GM21360 (cell line): Measurements from ENCODE around the gene PLXNB2.

Source experiments
- ATAC-seq: cut with Tn5 transposase; IDR thresholded peaks from one replicate; pipeline ENCODE4 v1.9.1; 2021; ENCODE audit warnings: mild to moderate bottlenecking, moderate library complexity; ENCODE audit not compliant: unreplicated experiment

Gene PLXNB2

DNA sequence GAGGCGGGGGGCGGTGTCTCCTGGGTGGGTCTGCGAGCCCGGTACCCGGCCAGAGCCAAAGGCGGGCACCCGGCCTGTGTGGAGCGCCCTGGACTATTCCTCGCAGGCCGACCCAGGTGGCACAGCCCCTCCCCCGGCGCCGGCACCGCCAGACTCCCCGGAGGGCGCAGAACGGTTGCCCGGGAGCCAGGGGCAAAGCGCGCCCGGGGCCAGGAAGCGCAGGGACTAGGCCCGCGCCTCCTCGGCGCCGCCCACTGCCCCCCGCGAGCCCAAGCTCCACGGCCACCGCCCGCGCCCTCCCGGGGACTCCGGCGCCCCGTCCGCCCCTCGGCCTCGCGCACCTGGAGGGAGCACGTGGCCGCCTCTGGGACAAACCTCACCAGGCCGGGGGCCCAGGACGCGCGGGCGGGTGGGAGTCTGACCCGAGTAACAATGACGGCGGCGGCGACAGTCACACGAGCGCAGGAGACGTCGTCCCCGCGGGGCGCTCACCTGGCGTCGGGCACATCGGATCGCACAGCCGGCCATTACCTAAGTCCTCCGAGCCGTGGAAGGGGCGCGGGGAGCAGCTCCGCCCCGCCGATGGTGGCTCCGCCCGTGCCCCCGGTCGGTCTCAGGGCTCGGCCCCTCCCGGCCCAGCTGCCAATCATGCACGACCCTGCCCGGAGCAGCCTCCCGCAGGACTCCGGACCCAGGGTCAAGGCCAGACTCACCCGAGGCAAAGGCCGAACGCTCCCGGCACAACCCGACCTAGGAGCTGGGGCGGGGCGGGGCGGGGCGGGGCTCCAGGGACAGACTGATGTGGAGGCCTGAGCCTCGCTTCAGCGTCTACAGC, 7.4 kb downstream of the PLXNB2 start:
- no peak for ATAC-seq

- ATAC-seq = no peak
Measured at GRCh38 chr22:50298937-50299784, 8.3 kb downstream of the PLXNB2 start.

- no peak for ATAC-seq
Measured at GRCh38 chr22:50298266-50298637, 9.2 kb downstream of the PLXNB2 start.

DNA sequence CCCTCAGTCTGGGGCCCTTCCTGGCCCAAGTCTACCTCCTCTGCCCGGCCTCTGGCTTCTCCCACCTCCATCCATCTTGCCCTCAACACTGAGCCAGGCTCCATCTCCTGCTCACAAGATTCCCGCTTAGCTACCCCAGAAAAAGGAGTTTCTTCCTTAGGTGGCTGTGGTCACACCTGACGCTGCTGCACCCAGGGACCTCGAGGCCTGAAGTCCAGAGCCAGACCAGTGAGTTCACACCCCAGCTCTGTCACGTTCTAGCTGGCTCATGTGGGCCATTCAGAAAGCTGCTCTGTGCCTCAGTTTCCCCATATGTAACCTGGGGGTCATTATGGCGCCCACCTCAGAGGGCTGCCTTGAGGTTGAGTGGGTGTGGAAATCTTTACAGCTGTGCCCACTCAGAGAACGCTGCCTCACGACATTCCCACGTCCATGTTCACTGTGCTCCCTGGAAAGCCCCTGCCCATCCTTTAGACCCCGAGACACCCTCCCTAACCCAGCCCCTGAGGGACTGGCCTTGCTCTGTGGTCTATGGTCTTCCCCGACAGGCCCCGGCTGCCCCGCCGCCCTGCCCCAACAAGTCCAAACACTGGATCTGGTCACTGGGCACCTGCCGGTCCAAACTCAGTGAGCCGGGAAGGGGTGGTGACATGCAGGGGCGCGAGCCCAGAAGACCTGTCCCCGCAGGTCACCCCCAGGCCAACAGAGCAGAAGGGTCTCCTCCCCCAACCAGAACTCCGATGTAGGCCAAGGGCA, 9.8 kb downstream of the PLXNB2 start:
- no peak for ATAC-seq

- ATAC-seq = no peak
Measured at GRCh38 chr22:50296658-50297490, 10.6 kb downstream of the PLXNB2 start.

DNA sequence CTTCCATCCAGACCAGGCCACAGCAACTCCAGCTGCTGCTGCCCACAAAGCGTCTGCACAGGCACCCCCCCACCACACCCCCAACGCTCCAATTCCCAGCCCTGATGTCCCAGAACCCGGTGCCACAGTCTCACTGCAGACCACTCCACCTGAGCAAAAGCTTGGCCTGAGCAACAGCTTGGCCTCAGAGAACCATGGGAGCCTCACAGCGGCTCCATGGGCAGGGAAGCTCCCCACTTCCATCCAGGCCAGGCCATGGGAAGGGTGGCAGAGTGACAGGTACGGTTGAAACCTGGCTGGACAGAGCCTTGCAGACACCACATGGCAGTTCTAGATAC, 13.2 kb downstream of the PLXNB2 start:
- ATAC-seq = no peak

DNA sequence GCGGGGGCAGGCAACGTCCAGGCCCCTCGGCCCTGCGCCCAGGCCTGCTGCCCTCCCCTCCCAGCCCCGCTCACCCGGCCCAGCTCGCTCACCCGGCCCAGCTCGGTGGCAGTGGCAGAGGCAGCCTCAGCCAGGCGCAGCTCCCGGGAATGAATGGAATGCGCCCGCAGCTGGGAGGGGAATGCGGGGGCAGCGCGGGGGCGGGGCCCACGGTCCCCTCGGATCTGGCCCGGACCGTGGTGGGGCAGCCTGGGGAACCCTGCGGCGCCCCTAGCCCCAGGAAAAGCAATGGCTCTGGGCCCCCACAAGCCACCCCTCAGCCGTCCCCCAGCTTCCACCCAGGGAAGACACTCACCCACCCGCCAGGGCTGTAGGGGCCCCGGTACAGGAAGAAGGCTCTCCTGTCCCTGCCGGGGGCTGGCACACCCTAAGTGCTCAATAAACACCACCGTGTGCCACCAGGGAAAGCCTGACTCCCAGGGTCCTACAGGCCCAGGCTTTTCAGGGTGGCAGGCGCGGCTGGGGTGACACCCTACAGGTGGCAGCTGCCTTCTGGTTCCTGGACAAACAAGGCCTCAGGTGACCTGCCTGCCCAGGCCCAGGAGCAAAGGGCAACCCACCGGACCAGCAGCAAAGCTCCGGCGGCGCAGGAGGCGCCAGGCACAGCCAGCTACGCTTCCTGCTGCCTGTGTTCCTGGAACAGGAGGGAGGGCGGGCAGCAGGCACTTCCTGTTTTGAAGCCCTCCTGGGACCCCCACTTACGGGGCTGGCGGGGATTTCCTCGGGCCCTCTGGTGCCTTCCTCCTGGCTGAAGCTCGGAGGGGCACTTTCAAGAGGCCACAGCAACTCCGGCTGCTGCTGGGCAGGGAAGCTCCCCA, 13.8 kb downstream of the PLXNB2 start:
- ATAC-seq = no peak

- ATAC-seq = no peak
Measured at GRCh38 chr22:50292643-50293440, 14.6 kb downstream of the PLXNB2 start.

DNA sequence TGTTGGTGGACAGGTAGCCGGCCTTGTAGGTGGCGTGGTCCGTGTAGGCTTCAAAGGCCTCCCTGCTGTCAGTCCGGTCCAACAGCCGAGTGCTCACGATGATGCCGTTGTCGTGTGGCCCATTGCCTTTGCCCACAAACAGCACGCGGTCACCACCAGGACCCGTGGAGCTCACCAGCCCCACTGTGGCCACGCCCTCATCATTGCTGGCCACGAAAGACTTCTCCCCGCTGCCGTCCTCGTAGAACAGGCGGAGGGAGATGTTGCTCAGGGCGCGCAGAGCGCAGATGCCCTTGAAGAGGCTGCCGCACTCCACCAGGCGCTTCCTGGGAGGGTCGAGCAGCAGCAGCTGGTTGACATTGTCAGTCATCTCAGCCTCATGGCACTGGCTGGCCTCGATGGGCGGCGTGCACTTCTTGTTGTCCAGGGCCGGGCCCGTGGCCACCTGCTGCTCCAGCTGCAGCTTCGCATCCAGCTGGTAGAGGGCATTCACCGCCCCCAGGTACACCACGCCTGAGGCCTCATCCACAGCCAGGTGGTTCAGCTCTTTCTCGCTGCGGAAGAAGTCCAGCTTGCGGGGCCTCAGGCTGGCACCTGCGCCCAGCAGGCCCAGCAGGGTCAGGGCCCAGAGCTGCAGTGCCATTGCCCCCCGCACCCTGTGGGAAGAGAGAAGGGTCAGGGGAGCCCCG, 17.4 kb downstream of the PLXNB2 start:
- no peak for ATAC-seq

GRCh38 chr22:50289151-50289941, 18.1 kb downstream of the PLXNB2 start:
- ATAC-seq = no peak

- ATAC-seq = no peak
Measured at GRCh38 chr22:50287731-50288130, 19.7 kb downstream of the PLXNB2 start.

DNA sequence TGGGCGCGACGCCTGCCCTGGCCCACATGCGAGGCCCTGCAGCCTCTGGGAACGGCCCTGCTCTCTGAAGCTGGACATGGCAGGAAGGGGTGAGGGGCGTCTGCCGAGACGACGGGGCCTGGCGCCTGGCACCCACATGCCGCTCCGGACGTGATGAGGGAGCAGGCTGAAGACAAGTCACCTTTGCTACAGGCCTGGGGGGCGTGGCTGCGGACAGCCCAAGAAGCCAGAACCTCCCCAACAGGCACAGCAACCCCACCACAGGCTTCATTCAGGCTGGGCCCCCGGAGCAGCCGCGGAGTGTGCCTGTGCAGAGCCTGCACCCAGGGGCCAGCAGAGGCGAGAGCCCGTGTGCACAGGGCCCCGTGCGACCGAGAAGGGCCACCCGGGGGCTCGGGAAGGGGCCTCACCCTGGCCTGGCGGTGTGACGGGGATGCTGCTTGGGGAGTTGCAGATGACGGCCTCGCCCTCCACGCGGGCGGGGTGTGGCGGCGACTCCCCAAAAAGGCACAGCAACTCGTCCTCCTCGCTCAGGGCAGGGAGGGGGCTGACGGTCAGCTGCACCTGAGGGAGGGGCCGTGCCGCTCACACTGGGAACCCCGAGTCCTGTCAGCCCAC, 20.6 kb downstream of the PLXNB2 start:
- ATAC-seq = no peak

GRCh38 chr22:50286275-50286674, 21.2 kb downstream of the PLXNB2 start:
- no peak for ATAC-seq

DNA sequence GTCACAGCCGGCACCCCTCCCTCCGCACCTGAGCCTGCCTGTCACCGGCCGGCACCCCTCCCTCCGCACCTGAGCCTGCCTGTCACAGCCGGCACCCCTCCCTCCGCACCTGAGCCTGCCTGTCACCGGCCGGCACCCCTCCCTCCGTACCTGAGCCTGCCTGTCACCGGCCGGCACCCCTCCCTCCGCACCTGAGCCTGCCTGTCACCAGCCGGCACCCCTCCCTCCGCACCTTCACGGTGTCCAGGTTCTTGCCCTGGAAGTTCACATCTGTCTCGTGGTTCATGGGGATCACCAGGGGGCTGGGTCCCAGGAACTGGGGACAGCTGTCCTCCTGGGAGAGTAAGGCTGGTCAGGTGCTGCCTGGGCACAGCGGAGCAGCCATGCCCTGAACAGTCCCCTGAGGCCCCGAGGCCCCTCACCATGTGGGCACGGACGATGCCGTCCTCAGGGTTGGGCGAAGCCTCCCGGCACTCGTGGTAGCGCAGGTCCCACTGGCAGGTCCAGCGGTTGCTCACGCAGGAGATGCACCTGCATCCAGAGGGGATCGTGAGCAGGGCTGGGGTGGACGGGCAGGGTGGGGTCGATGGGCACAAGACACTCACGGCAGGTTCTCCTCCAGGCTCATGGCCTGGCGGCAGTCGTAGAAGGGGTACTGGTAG, 21.7 kb downstream of the PLXNB2 start:
- ATAC-seq = no peak

- no peak for ATAC-seq
Measured at GRCh38 chr22:50284479-50284878, 23.0 kb downstream of the PLXNB2 start.

DNA sequence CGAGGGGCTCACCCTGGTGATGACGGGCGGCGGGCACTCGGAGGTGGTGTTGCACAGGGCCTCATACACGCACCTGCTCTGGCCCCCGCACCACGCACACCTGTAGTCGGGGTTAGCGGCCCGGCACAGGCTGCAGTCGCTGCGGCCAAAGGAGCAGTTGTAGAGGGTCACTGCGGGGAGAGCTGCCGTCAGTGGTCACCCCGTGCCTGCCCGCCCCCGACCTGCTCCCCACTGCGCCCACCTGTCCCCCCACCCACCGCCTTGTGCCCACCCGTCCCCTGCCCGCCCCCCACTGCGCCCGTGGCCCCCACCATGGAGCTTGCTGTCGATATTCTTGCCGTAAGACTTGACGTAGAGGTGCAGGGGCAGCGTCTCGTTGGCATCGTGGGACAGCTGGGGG, 23.6 kb downstream of the PLXNB2 start:
- no peak for ATAC-seq
